Choroid plexus epithelial cell (primary cell): ENCODE results near the gene SHC3.
A peak's percentile ranks its signal among the peaks of the same experiment; 100 is the strongest.

ENCODE experiments used
- DNase-seq: peaks from one replicate; pipeline ENCODE4 v3.0.0-alpha.2; 2010; ENCODE audit warnings: low read depth
- H3K4me3 ChIP-seq: 2 replicates; pipeline ENCODE4 v1.5.1; 2011; ENCODE audit warnings: low read depth, mild to moderate bottlenecking, control low read depth, low read length, moderate library complexity
- CTCF ChIP-seq: conservative IDR thresholded peaks from 2 replicates; pipeline ENCODE4 v1.5.1; 2011; ENCODE audit warnings: low read depth, mild to moderate bottlenecking, control low read depth, inconsistent platforms, low read length, moderate library complexity

SHC3 gene

GRCh38 chr9:89052470-89053097 lies 126.0 kb downstream of the SHC3 start:
- DNase-seq, result no peak
- no peak for TF ChIP-seq CTCF

GRCh38 chr9:89051421-89052025 lies 127.1 kb downstream of the SHC3 start:
- TF ChIP-seq CTCF, result no peak
- DNase-seq, result no peak
- H3K4me3 ChIP-seq, result no peak overlapping the region

More at GRCh38 chr9:89052470-89053097, 126.0 kb downstream of the SHC3 start:
- no peak overlapping the region for H3K4me3 ChIP-seq

GRCh38 chr9:89049646-89050045 lies 129.0 kb downstream of the SHC3 start:
- no peak for DNase-seq
- TF ChIP-seq CTCF, result no peak
- no peak overlapping the region for H3K4me3 ChIP-seq

- no peak for DNase-seq
Observed at GRCh38 chr9:89048616-89049015, 130.0 kb downstream of the SHC3 start.

GRCh38 chr9:89047667-89048066 lies 131.0 kb downstream of the SHC3 start:
- no peak overlapping the region for H3K4me3 ChIP-seq
- TF ChIP-seq CTCF, result no peak
- DNase-seq, result no peak

More at GRCh38 chr9:89048616-89049015, 130.0 kb downstream of the SHC3 start:
- no peak overlapping the region for H3K4me3 ChIP-seq
- TF ChIP-seq CTCF, result peak; percentile 12

- no peak overlapping the region for H3K4me3 ChIP-seq
- no peak for TF ChIP-seq CTCF
- DNase-seq, result peak; percentile 28
Observed at GRCh38 chr9:89046832-89047231, 131.8 kb downstream of the SHC3 start.

- DNase-seq, result no peak
- H3K4me3 ChIP-seq, result no peak overlapping the region
- no peak for TF ChIP-seq CTCF
Observed at GRCh38 chr9:89044881-89045280, 133.7 kb downstream of the SHC3 start.
